Gastroesophageal sphincter (tissue), 4 donors: Measurements from ENCODE around the gene CACNA1A. TPM values are rescaled to one million over a fixed set of nuclear protein-coding genes. Genes with fewer than 3 reads are reported as not detected.
"Not testable (repeated sequence)": the region's sequence is repeated elsewhere in the genome, so short reads cannot be mapped to it uniquely, and the experiment has no call there.

Source experiments
- ATAC-seq: fragments of 150-250 bp; one replicate; pipeline ENCODE4 v1.9.1; 2016; ENCODE audit warnings: mild to moderate bottlenecking, moderate library complexity
- H3K27ac ChIP-seq, 4 donors: fragments of 200-600 bp; sonication (generic) in 3 of 4; 1 replicate in 3 of 4; 2 replicates in 1 of 4; pipeline ENCODE4 v1.5.1; 2016 to 2019
- H3K27me3 ChIP-seq: fragments of 200-600 bp; sonication (generic); one replicate; pipeline ENCODE4 v1.5.1; 2019
- H3K36me3 ChIP-seq, 2 donors: fragments of 200-600 bp; sonication (generic); one replicate each; pipeline ENCODE4 v1.5.1; 2019; ENCODE audit warnings: control low read depth in 1 of 2
- H3K4me1 ChIP-seq, 3 donors: fragments of 200-600 bp; sonication (generic); 1 replicate in 2 of 3; 2 replicates in 1 of 3; pipeline ENCODE4 v1.5.1; 2016 to 2019; ENCODE audit warnings: control low read depth in 2 of 3
- H3K4me3 ChIP-seq, 2 donors: fragments of 200-600 bp; sonication (generic); one replicate each; pipeline ENCODE4 v1.5.1; 2019; ENCODE audit warnings: mild to moderate bottlenecking in 1 of 2, moderate library complexity in 1 of 2
- H3K9me3 ChIP-seq, 3 donors: fragments of 200-600 bp; sonication (generic); one replicate each; pipeline ENCODE4 v1.5.1; 2017 to 2019; ENCODE audit warnings: control low read depth in 2 of 3
- CTCF ChIP-seq, 4 experiments: fragments of 200-600 bp in 2 of 4; fragments of 450-650 bp in 2 of 4; sonication (generic) in 1 of 4; IDR thresholded peaks; one replicate each; pipeline ENCODE4 v1.5.1; 2017 to 2019; ENCODE audit warnings: antibody characterized with exemption in 4 of 4, mild to moderate bottlenecking in 2 of 4, moderate library complexity in 2 of 4
- EP300 ChIP-seq: sonication (generic); formaldehyde crosslinking; IDR thresholded peaks from one replicate; pipeline ENCODE4 v1.6.1; 2017; ENCODE audit warnings: antibody characterized with exemption, mild to moderate bottlenecking
- POLR2A ChIP-seq, 2 donors: fragments of 450-650 bp; IDR thresholded peaks; one replicate each; pipeline ENCODE4 v1.6.1; 2017; ENCODE audit warnings: antibody characterized with exemption in 2 of 2, mild to moderate bottlenecking in 2 of 2, moderate library complexity in 1 of 2
- POLR2AphosphoS5 ChIP-seq: sonication (generic); formaldehyde crosslinking; IDR thresholded peaks from one replicate; pipeline ENCODE4 v1.6.1; 2017; ENCODE audit warnings: antibody characterized with exemption
- WGBS, 2 donors: methylation state at CpG; one replicate each; pipeline ENCODE4 v1.1.5; 2018; ENCODE audit warnings: low coverage in 1 of 2; 5-methylcytosine and 5-hydroxymethylcytosine counted together
- total RNA-seq, 4 donors: library from RNA; depleted of rRNA; stranded (reverse); fragments of >200 nt; gene quantifications; one replicate each; pipeline ENCODE4 v1.1.0, GENCODE V29; 2016

Gene CACNA1A
- total RNA-seq, 4 donors from 2014 or later: 0.54 to 1.3 (median 0.93) TPM; not detected in 1

DNA sequence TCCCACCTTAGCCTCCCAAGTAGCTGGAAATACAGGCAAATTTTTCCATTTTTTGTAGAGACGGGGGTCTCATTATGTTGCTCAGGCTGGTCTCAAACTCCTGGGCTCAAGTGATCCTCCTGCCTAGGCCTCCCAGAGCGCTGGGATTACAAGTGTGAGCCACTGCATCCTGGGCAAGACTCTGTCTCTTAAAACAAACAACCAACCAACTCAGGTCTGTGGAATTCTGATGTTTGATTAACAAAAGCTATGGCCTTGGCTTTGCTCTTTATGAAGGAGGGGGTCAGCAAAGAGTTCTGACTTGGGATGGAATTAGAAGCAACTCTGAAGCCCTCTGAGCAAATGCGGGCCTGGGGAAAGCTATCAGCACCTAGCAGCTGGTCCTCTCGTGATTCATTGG lies 238.4 kb downstream of the CACNA1A start:
- H3K9me3 ChIP-seq: peaks cover 0 to 8% (median 0%) of the 10 kb centered on the region in 3 donors
- no peak for TF ChIP-seq CTCF (IDR thresholded peaks at IDR 0.05)
- TF ChIP-seq EP300: no peak
- TF ChIP-seq POLR2AphosphoS5: no peak
- TF ChIP-seq POLR2A (IDR thresholded peaks at IDR 0.05): no peak
- no peak overlapping the region for H3K27ac ChIP-seq
- peaks cover 12% of the 10 kb centered on the region for H3K27me3 ChIP-seq
- H3K4me1 ChIP-seq: no peaks in the 10 kb centered on the region
- no peak for ATAC-seq
- no peaks in the 10 kb centered on the region for H3K36me3 ChIP-seq
- no peak overlapping the region for H3K4me3 ChIP-seq
- 59 to 63% methylated on average over 2 to 4 of the region's 4 CpGs for WGBS, 2 donors

- no peak for ATAC-seq
- Histone ChIP-seq H3K27me3 (peaks cover 12% of the 10 kb centered on the region), H3K4me3 (no peak overlapping the region), H3K27ac (no peak overlapping the region), H3K9me3 (peaks cover 0 to 8% (median 0%) of the 10 kb centered on the region in 3 donors), H3K4me1 (no peaks in the 10 kb centered on the region), H3K36me3 (no peaks in the 10 kb centered on the region)
- TF ChIP-seq POLR2A (IDR thresholded peaks at IDR 0.05): no peak
- TF ChIP-seq CTCF (IDR thresholded peaks at IDR 0.05): no peak
- no peak for TF ChIP-seq POLR2AphosphoS5
- no peak for TF ChIP-seq EP300
- 80 to 87% methylated on average over 2 to 3 of the region's 15 CpGs for WGBS, 2 donors
Observed at GRCh38 chr19:13267131-13267530, 239.1 kb downstream of the CACNA1A start.

DNA sequence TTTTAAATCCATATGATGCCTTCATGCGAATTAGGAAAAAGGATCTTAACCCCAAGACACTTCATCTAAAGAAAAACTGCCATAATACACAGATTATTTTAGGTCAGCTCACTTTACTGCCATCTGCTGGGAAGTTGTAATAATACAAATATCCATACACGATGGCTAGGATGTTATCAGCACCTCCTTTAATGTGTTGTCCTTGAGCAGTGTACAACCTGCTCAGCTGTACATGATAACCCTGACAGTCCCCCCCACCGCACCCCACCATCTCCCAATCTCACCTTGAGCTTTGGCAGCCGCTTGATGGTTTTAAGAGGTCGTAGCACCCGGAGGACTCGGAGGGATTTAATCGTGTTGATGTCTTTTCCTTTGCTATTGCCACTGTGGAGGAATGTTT lies 243.8 kb downstream of the CACNA1A start:
- Histone ChIP-seq H3K4me1 (no peaks in the 10 kb centered on the region), H3K27ac (no peak overlapping the region), H3K36me3 (no peaks in the 10 kb centered on the region), H3K27me3 (peaks cover 12% of the 10 kb centered on the region), H3K4me3 (no peak overlapping the region), H3K9me3 (no peaks in the 10 kb centered on the region)
- ATAC-seq: peak; percentile 31
- WGBS, 2 donors: 20 to 43% methylated on average over 3 to 5 of the region's 8 CpGs
- TF ChIP-seq EP300: no peak
- peak in 3 of 4 experiments; percentile 63 to 66 (median 63) for TF ChIP-seq CTCF (IDR thresholded peaks at IDR 0.05)
- no peak for TF ChIP-seq POLR2A (IDR thresholded peaks at IDR 0.05)

DNA sequence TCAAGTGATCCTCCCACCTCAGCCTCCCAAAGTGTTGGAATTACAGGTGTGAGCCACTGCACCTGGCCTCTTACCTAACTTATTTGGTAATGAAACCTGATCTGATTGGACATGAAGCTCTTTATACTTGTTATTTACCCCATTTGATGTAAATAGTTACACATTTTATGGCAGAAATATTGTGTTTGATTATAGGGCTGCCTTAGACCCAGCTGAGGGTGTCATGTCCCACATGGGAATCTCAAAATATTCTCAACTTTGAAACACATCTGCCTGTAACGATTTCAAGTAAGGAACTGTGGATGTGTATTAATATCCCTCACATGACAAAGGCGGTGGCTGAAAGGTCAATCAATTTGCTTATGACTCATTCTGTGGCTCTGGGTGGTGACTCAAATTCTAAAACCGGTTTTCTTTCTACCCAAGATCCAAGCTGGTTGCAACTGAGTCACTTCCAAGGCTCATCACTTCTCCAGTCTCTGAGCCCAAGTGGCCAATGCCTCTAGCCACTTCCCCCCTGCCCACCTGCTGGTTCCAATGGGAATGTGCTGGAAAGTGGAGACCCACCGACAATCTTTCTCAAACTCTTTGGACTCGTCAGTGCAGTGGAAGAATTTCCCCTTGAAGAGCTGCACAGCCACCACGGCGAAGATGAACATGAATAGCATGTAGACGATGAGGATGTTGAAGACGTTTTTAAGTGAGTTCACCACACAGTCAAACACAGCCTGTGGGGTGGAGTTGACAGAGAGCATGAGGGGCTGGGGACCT lies 245.2 kb downstream of the CACNA1A start:
- H3K4me3 ChIP-seq: no peak overlapping the region
- H3K4me1 ChIP-seq: no peaks in the 10 kb centered on the region
- H3K36me3 ChIP-seq: no peaks in the 10 kb centered on the region
- H3K27ac ChIP-seq: no peak overlapping the region
- H3K27me3 ChIP-seq: peaks cover 26% of the 10 kb centered on the region
- peaks cover 0 to 5% (median 0%) of the 10 kb centered on the region in 3 donors for H3K9me3 ChIP-seq
- 38 to 53% methylated on average over 3 to 9 of the region's 9 CpGs for WGBS, 2 donors
- TF ChIP-seq POLR2AphosphoS5 (no peak), EP300 (no peak), POLR2A (IDR thresholded peaks at IDR 0.05) (no peak), CTCF (IDR thresholded peaks at IDR 0.05) (no peak)
- no peak for ATAC-seq

- Histone ChIP-seq H3K27me3 (peaks cover 31% of the 10 kb centered on the region), H3K27ac (no peak overlapping the region), H3K36me3 (no peaks in the 10 kb centered on the region), H3K4me1 (no peaks in the 10 kb centered on the region), H3K4me3 (no peak overlapping the region), H3K9me3 (peaks cover 0 to 5% (median 0%) of the 10 kb centered on the region in 3 donors)
- no peak for TF ChIP-seq CTCF (IDR thresholded peaks at IDR 0.05)
- no peak for TF ChIP-seq EP300
- no peak for TF ChIP-seq POLR2AphosphoS5
- no peak for TF ChIP-seq POLR2A (IDR thresholded peaks at IDR 0.05)
- WGBS, 2 donors: 100% methylated on average over 2 of the region's 2 CpGs; no CpG with 5 or more reads in 1 of the 2 donors
- ATAC-seq: no peak
Observed at GRCh38 chr19:13256918-13257317, 249.4 kb downstream of the CACNA1A start.

DNA sequence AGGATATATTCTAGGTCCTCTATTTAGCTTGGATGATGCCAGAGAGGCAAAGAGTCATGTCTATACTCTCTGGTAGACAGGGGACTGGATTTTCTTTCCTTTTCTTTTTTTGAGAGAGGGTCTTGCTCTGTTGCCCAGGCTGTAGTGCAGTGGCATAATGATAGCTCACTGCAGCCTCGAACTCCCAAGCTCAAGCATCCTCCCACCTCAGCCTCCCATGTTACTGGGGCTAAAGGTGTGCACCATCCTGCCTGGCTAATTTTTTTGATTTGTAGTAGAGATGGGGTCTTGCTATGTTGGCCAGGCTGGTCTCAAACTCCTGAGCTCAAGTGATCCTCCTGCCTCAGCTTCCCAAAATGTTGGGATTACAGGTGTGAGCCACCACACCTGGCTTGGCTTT lies 249.9 kb downstream of the CACNA1A start:
- not testable (repeated sequence) for ATAC-seq, H3K27ac ChIP-seq, H3K4me1 ChIP-seq, H3K36me3 ChIP-seq, H3K9me3 ChIP-seq, H3K4me3 ChIP-seq
- 60 to 100% methylated on average over 1 of the region's 1 CpG for WGBS, 2 donors
- H3K27me3 ChIP-seq: peaks cover 31% of the 10 kb centered on the region
